Esophagus squamous epithelium (tissue), 5 donors: Measurements from ENCODE around the gene ZNF736. TPM values are rescaled to one million over a fixed set of nuclear protein-coding genes. Genes with fewer than 3 reads are reported as not detected.
"Not testable (repeated sequence)": the region's sequence is repeated elsewhere in the genome, so short reads cannot be mapped to it uniquely, and the experiment has no call there.

Experiments
- DNase-seq: peaks from one replicate; lab custom pipeline; 2025; lab: John Stamatoyannopoulos, UW
- H3K27ac ChIP-seq, 4 donors: fragments of 200-600 bp; sonication (generic); one replicate each; pipeline ENCODE4 v1.5.1; 2016 to 2019; ENCODE audit warnings: mild to moderate bottlenecking in 1 of 4
- H3K27me3 ChIP-seq, 4 donors: fragments of 200-600 bp; sonication (generic); 1 replicate in 3 of 4; 2 replicates in 1 of 4; pipeline versions ENCODE4 v1.5.1 to v1.6.0; 2017 to 2021; ENCODE audit warnings: antibody characterized with exemption in 1 of 4
- H3K36me3 ChIP-seq, 3 donors: fragments of 200-600 bp; sonication (generic); one replicate each; pipeline ENCODE4 v1.5.1; 2016 to 2019
- H3K4me1 ChIP-seq, 3 donors: fragments of 200-600 bp; sonication (generic); one replicate each; pipeline ENCODE4 v1.5.1; 2017 to 2019
- H3K4me3 ChIP-seq, 4 donors: fragments of 200-600 bp; sonication (generic); 1 replicate in 3 of 4; 2 replicates in 1 of 4; pipeline ENCODE4 v1.5.1; 2016 to 2019; ENCODE audit warnings: mild to moderate bottlenecking in 2 of 4, moderate library complexity in 1 of 4
- H3K9me3 ChIP-seq, 3 donors: fragments of 200-600 bp; sonication (generic); one replicate each; pipeline ENCODE4 v1.5.1; 2016 to 2019
- CTCF ChIP-seq, 6 experiments: fragments of 450-650 bp in 4 of 6; fragments of 200-600 bp in 2 of 6; sonication (generic) in 2 of 6; IDR thresholded peaks; one replicate each; pipeline ENCODE4 v1.5.1; 2016 to 2019; ENCODE audit warnings: antibody characterized with exemption in 6 of 6, mild to moderate bottlenecking in 4 of 6, moderate library complexity in 4 of 6
- POLR2A ChIP-seq, 4 donors: fragments of 450-650 bp; IDR thresholded peaks; one replicate each; pipeline ENCODE4 v1.6.1; 2017; ENCODE audit warnings: antibody characterized with exemption in 4 of 4, mild to moderate bottlenecking in 4 of 4, moderate library complexity in 3 of 4
- WGBS, 2 donors: methylation state at CpG; one replicate each; pipeline ENCODE4 v1.1.5; 2018; 5-methylcytosine and 5-hydroxymethylcytosine counted together
- intact Hi-C: fragments of 100-400 bp; cut with DNase I; formaldehyde crosslinking; loops from one replicate; pipeline ENCODE4 v1.15.0; 2022
- total RNA-seq, 4 donors: library from RNA; depleted of rRNA; stranded (reverse); fragments of >200 nt; gene quantifications; one replicate each; pipeline ENCODE4 v1.1.0, GENCODE V29; 2016
- donor health status: DM: yes; HTN: yes; CAD: no.

Gene ZNF736
- total RNA-seq, 4 donors from 2014 or later, result 2.3 to 10.9 (median 4.2) TPM

GRCh38 chr7:64312826-64313225, 935 bp upstream of the ZNF736 start:
- H3K36me3 ChIP-seq, result no peaks in the 10 kb centered on the region
- TF ChIP-seq CTCF (IDR thresholded peaks at IDR 0.05) (no peak), POLR2A (IDR thresholded peaks at IDR 0.05) (no peak)
- H3K9me3 ChIP-seq, result no peaks in the 10 kb centered on the region
- WGBS, 2 donors, result 11 to 21% methylated on average over 2 of the region's 2 CpGs
- H3K27me3 ChIP-seq, result no peaks in the 10 kb centered on the region
- intact Hi-C loops, result no loop called here
- DNase-seq, result no peak
- H3K4me1 ChIP-seq, result peaks cover 11 to 30% (median 12%) of the 10 kb centered on the region in 3 donors
- no peak overlapping the region for H3K4me3 ChIP-seq
- peak overlapping the region in 2 of 4 donors; percentile 86 to 89 for H3K27ac ChIP-seq

- Histone ChIP-seq H3K4me1 (peaks cover 11 to 25% (median 12%) of the 10 kb centered on the region in 3 donors), H3K4me3 (peak overlapping the region; percentile 59 to 85 (median 80)), H3K27ac (peak overlapping the region in 3 of 4 donors; percentile 78 to 89 (median 86)), H3K27me3 (no peaks in the 10 kb centered on the region), H3K9me3 (no peaks in the 10 kb centered on the region), H3K36me3 (peaks cover 0 to 4% (median 0%) of the 10 kb centered on the region in 3 donors)
- 17 to 26% methylated on average over 10 of the region's 10 CpGs for WGBS, 2 donors
- intact Hi-C loops, result no loop called here
- TF ChIP-seq POLR2A (IDR thresholded peaks at IDR 0.05) (no peak), CTCF (IDR thresholded peaks at IDR 0.05) (no peak)
- DNase-seq, result no peak
Observed at GRCh38 chr7:64314566-64314965, 805 bp downstream of the ZNF736 start.

GRCh38 chr7:64316031-64316742, 2.4 kb downstream of the ZNF736 start:
- WGBS, 2 donors, result 30 to 33% methylated on average over 1 of the region's 1 CpG
- H3K9me3 ChIP-seq, DNase-seq, intact Hi-C loops, H3K27me3 ChIP-seq, H3K36me3 ChIP-seq, H3K27ac ChIP-seq, H3K4me3 ChIP-seq: not testable (repeated sequence)
- H3K4me1 ChIP-seq, result peaks cover 11 to 25% (median 12%) of the 10 kb centered on the region in 3 donors

- intact Hi-C loops, result no loop called here
- Histone ChIP-seq H3K4me3 (no peak overlapping the region), H3K27ac (no peak overlapping the region), H3K36me3 (peaks cover 0 to 28% (median 0%) of the 10 kb centered on the region in 3 donors), H3K4me1 (no peaks in the 10 kb centered on the region), H3K27me3 (no peaks in the 10 kb centered on the region), H3K9me3 (peaks cover 0 to 35% (median 0%) of the 10 kb centered on the region in 3 donors)
- no peak for DNase-seq
- 77 to 88% methylated on average over 3 of the region's 3 CpGs for WGBS, 2 donors
- TF ChIP-seq CTCF (IDR thresholded peaks at IDR 0.05), result no peak
Observed at GRCh38 chr7:64320547-64321513, 7.1 kb downstream of the ZNF736 start.

- H3K36me3 ChIP-seq, result peaks cover 0 to 28% (median 0%) of the 10 kb centered on the region in 3 donors
- H3K4me1 ChIP-seq, H3K27ac ChIP-seq, H3K27me3 ChIP-seq, intact Hi-C loops, DNase-seq, H3K4me3 ChIP-seq: not testable (repeated sequence)
- 87 to 98% methylated on average over 3 of the region's 3 CpGs for WGBS, 2 donors
- H3K9me3 ChIP-seq, result peaks cover 0 to 62% (median 9%) of the 10 kb centered on the region in 3 donors
Observed at GRCh38 chr7:64324166-64324565, 10.4 kb downstream of the ZNF736 start.

- H3K4me1 ChIP-seq, DNase-seq, H3K27ac ChIP-seq, H3K4me3 ChIP-seq, intact Hi-C loops, H3K27me3 ChIP-seq: not testable (repeated sequence)
- WGBS, 2 donors, result 88 to 95% methylated on average over 3 of the region's 3 CpGs
- Histone ChIP-seq H3K36me3 (peaks cover 0 to 54% (median 0%) of the 10 kb centered on the region in 3 donors), H3K9me3 (peaks cover 21 to 100% (median 88%) of the 10 kb centered on the region in 3 donors)
Observed at GRCh38 chr7:64348713-64349210, 35.0 kb downstream of the ZNF736 start.
